Neuronal stem cell (in vitro differentiated cells): ENCODE results near the gene WDR20.
A peak's percentile ranks its signal among the peaks of the same experiment; 100 is the strongest.

ENCODE experiments used
- DNase-seq: peaks from one replicate; pipeline ENCODE4 v3.0.0-alpha.2; 2013; ENCODE audit warnings: low spot score
- H2AFZ ChIP-seq: one replicate; pipeline ENCODE4 v1.6.1; 2013; ENCODE audit warnings: mild to moderate bottlenecking, low read length, inconsistent platforms
- H2AK5ac ChIP-seq: 2 replicates; pipeline ENCODE4 v1.6.1; 2013; ENCODE audit warnings: low read depth, mild to moderate bottlenecking, inconsistent platforms, low read length, moderate library complexity, mixed read lengths
- H2BK120ac ChIP-seq: 2 replicates; pipeline ENCODE4 v1.6.1; 2013; ENCODE audit warnings: low read depth, mild to moderate bottlenecking, inconsistent platforms, low read length, moderate library complexity, mixed read lengths
- H2BK12ac ChIP-seq: one replicate; pipeline ENCODE4 v1.6.1; 2013; ENCODE audit warnings: low read length, inconsistent platforms
- H2BK15ac ChIP-seq: 2 replicates; pipeline ENCODE4 v1.6.1; 2013; ENCODE audit warnings: mild to moderate bottlenecking, low read length, inconsistent platforms, mixed read lengths
- H2BK5ac ChIP-seq: one replicate; pipeline ENCODE4 v1.6.1; 2013; ENCODE audit warnings: inconsistent platforms, mild to moderate bottlenecking, low read length, moderate library complexity
- H3K14ac ChIP-seq: one replicate; pipeline ENCODE4 v1.6.1; 2013; ENCODE audit warnings: low read length, inconsistent platforms
- H3K18ac ChIP-seq: 2 replicates; pipeline ENCODE4 v1.6.1; 2013; ENCODE audit warnings: low read length, inconsistent platforms
- H3K23ac ChIP-seq: 2 replicates; pipeline ENCODE4 v1.6.1; 2013; ENCODE audit warnings: low read depth, mild to moderate bottlenecking, mixed read lengths, low read length, inconsistent platforms; ENCODE audit not compliant: poor library complexity
- H3K27ac ChIP-seq: replicated peaks from 3 replicates; pipeline ENCODE4 v1.5.1; 2013; ENCODE audit warnings: low read length, inconsistent platforms
- H3K27me3 ChIP-seq, 3 experiments: 2 replicates each; pipeline ENCODE4 v1.6.1; 2013; ENCODE audit warnings: low read length in 3 of 3, mild to moderate bottlenecking in 2 of 3, inconsistent platforms in 1 of 3, low read depth in 1 of 3, mixed read lengths in 1 of 3, moderate library complexity in 1 of 3; ENCODE audit not compliant: control insufficient read depth in 3 of 3, insufficient read depth in 3 of 3
- H3K36me3 ChIP-seq, 2 donors: replicated peaks in 1 of 2; 2 replicates each; pipeline ENCODE4 v1.6.1; 2013; ENCODE audit warnings: low read length in 2 of 2; ENCODE audit not compliant: control insufficient read depth in 2 of 2, insufficient read depth in 2 of 2
- H3K4ac ChIP-seq: 2 replicates; pipeline ENCODE4 v1.6.1; 2013; ENCODE audit warnings: inconsistent platforms, mild to moderate bottlenecking, low read length, moderate library complexity
- H3K4me1 ChIP-seq, 2 donors: 1 replicate in 1 of 2; 2 replicates in 1 of 2; pipeline ENCODE4 v1.6.1; 2013; ENCODE audit warnings: low read length in 2 of 2, low read depth in 1 of 2; ENCODE audit not compliant: control insufficient read depth in 2 of 2, insufficient read depth in 1 of 2
- H3K4me2 ChIP-seq: one replicate; pipeline ENCODE4 v1.6.1; 2013; ENCODE audit warnings: mild to moderate bottlenecking, low read length, inconsistent platforms; ENCODE audit not compliant: insufficient read depth, poor library complexity, severe bottlenecking
- H3K4me3 ChIP-seq, 2 donors: 2 replicates each; pipeline ENCODE4 v1.5.1; 2013; ENCODE audit warnings: low read length in 2 of 2, mild to moderate bottlenecking in 2 of 2, inconsistent platforms in 1 of 2, moderate library complexity in 1 of 2
- H3K79me1 ChIP-seq: one replicate; pipeline ENCODE4 v1.6.1; 2013; ENCODE audit warnings: low read depth, mild to moderate bottlenecking, inconsistent platforms, low read length, moderate library complexity
- H3K9ac ChIP-seq: one replicate; pipeline ENCODE4 v1.6.1; 2013; ENCODE audit warnings: mild to moderate bottlenecking, low read depth, low read length, inconsistent platforms; ENCODE audit not compliant: poor library complexity
- H3K9me3 ChIP-seq, 2 donors: replicated peaks in 1 of 2; 2 replicates each; pipeline versions ENCODE3 to v1.6.1; 2013; ENCODE audit warnings: low read length in 2 of 2, mild to moderate bottlenecking in 2 of 2, inconsistent platforms in 1 of 2, low read depth in 1 of 2, mixed read lengths in 1 of 2, moderate library complexity in 1 of 2; ENCODE audit not compliant: control insufficient read depth in 2 of 2, insufficient read depth in 1 of 2
- H4K8ac ChIP-seq: one replicate; pipeline ENCODE4 v1.6.1; 2013; ENCODE audit warnings: low read depth, mild to moderate bottlenecking, inconsistent platforms, low read length, moderate library complexity
- H4K91ac ChIP-seq: one replicate; pipeline ENCODE4 v1.6.1; 2013; ENCODE audit warnings: low read length, low read depth, mild to moderate bottlenecking, inconsistent platforms; ENCODE audit not compliant: poor library complexity
- WGBS, 2 donors: extraction: QIAGEN DNeasy Blood & Tissue Kit; methylation state at CpG; one replicate each; pipeline ENCODE4 v1.1.7; 2013; ENCODE audit warnings: missing lambda C conversion rate in 2 of 2, mixed read lengths in 1 of 2; ENCODE audit not compliant: insufficient read length in 2 of 2, insufficient replicate concordance in 1 of 2; ENCODE audit errors: extremely low coverage in 2 of 2; 5-methylcytosine and 5-hydroxymethylcytosine counted together

Gene WDR20

GRCh38 chr14:102227184-102227964, 87.7 kb downstream of the WDR20 start:
- Histone ChIP-seq H3K9me3 (peaks cover 0 to 5% of the 10 kb centered on the region in 2 donors), H3K4me2 (no peak overlapping the region), H3K4me3 (no peak overlapping the region), H2BK15ac (no peak overlapping the region), H2BK12ac (no peak overlapping the region), H3K27ac (no peak overlapping the region), H3K27me3 (no peaks in the 10 kb centered on the region), H3K23ac (no peak overlapping the region), H3K79me1 (peaks cover 2% of the 10 kb centered on the region), H2BK5ac (no peak overlapping the region), H3K4ac (peak overlapping the region; percentile 78), H2BK120ac (no peak overlapping the region), H4K8ac (no peak overlapping the region), H2AFZ (no peak overlapping the region), H3K36me3 (peaks cover 11 to 15% of the 10 kb centered on the region in 2 donors), H4K91ac (no peak overlapping the region), H3K9ac (no peak overlapping the region), H3K14ac (no peak overlapping the region), H3K18ac (peak overlapping the region; percentile 60), H3K4me1 (peaks cover 0 to 3% of the 10 kb centered on the region in 2 donors), H2AK5ac (no peak overlapping the region)
- no peak for DNase-seq
- no CpG with 5 or more reads among the region's 28 CpGs for WGBS, 2 donors

- Histone ChIP-seq H3K23ac (no peak overlapping the region), H2BK5ac (no peak overlapping the region), H3K27me3 (no peaks in the 10 kb centered on the region), H3K18ac (no peak overlapping the region), H4K8ac (no peak overlapping the region), H2AK5ac (no peak overlapping the region), H3K79me1 (peaks cover 2% of the 10 kb centered on the region), H3K36me3 (peaks cover 4 to 7% of the 10 kb centered on the region in 2 donors), H3K27ac (no peak overlapping the region), H3K4me1 (peaks cover 0 to 3% of the 10 kb centered on the region in 2 donors), H3K4me2 (no peak overlapping the region), H3K4ac (no peak overlapping the region), H3K9me3 (peaks cover 0 to 5% of the 10 kb centered on the region in 2 donors), H2BK120ac (no peak overlapping the region), H2BK15ac (no peak overlapping the region), H2BK12ac (no peak overlapping the region), H2AFZ (no peak overlapping the region), H4K91ac (no peak overlapping the region), H3K14ac (no peak overlapping the region), H3K9ac (no peak overlapping the region), H3K4me3 (no peak overlapping the region)
- no peak for DNase-seq
- WGBS, 2 donors = no CpG with 5 or more reads among the region's 43 CpGs
Observed at GRCh38 chr14:102229071-102229738, 89.5 kb downstream of the WDR20 start.

- Histone ChIP-seq H3K79me1 (peaks cover 2% of the 10 kb centered on the region), H3K9ac (no peak overlapping the region), H3K4ac (no peak overlapping the region), H4K8ac (no peak overlapping the region), H4K91ac (no peak overlapping the region), H3K4me3 (no peak overlapping the region), H3K27ac (no peak overlapping the region), H3K36me3 (peaks cover 2 to 4% of the 10 kb centered on the region in 2 donors), H3K23ac (no peak overlapping the region), H2BK120ac (no peak overlapping the region), H3K14ac (no peak overlapping the region), H3K4me1 (peaks cover 0 to 3% of the 10 kb centered on the region in 2 donors), H2AFZ (no peak overlapping the region), H3K9me3 (peaks cover 0 to 2% of the 10 kb centered on the region in 2 donors), H2BK12ac (no peak overlapping the region), H3K18ac (no peak overlapping the region), H2AK5ac (no peak overlapping the region), H2BK15ac (no peak overlapping the region), H3K4me2 (no peak overlapping the region), H2BK5ac (no peak overlapping the region), H3K27me3 (no peaks in the 10 kb centered on the region)
- no peak for DNase-seq
- WGBS, 2 donors = no CpG with 5 or more reads among the region's 9 CpGs
Observed at GRCh38 chr14:102229739-102230092, 90.0 kb downstream of the WDR20 start.

GRCh38 chr14:102230481-102231210, 90.9 kb downstream of the WDR20 start:
- no peak for DNase-seq
- Histone ChIP-seq H3K4me2 (no peak overlapping the region), H2AK5ac (peak overlapping the region; percentile 35), H4K8ac (no peak overlapping the region), H3K18ac (peak overlapping the region; percentile 24), H3K79me1 (peaks cover 2% of the 10 kb centered on the region), H3K23ac (no peak overlapping the region), H3K4me1 (peaks cover 0 to 3% of the 10 kb centered on the region in 2 donors), H3K4ac (no peak overlapping the region), H3K14ac (no peak overlapping the region), H2BK15ac (no peak overlapping the region), H3K4me3 (peak overlapping the region in 1 of 2 donors; percentile 37), H2BK5ac (no peak overlapping the region), H2AFZ (no peak overlapping the region), H3K27ac (no peak overlapping the region), H3K36me3 (peaks cover 0 to 4% of the 10 kb centered on the region in 2 donors), H2BK12ac (no peak overlapping the region), H3K27me3 (no peaks in the 10 kb centered on the region), H3K9ac (peak overlapping the region; percentile 39), H3K9me3 (no peaks in the 10 kb centered on the region), H4K91ac (no peak overlapping the region), H2BK120ac (no peak overlapping the region)
- WGBS, 2 donors = no CpG with 5 or more reads among the region's 22 CpGs
